HG03439 (cell line): ENCODE measurements around the gene SIL1.
A peak's percentile ranks its signal among the peaks of the same experiment; 100 is the strongest.
"Not testable (repeated sequence)": the region's sequence is repeated elsewhere in the genome, so short reads cannot be mapped to it uniquely, and the experiment has no call there.

ENCODE experiments used
- ATAC-seq: cut with Tn5 transposase; IDR thresholded peaks from one replicate; pipeline ENCODE4 v1.9.1; 2021; ENCODE audit warnings: mild to moderate bottlenecking, moderate library complexity; ENCODE audit not compliant: unreplicated experiment

Gene SIL1

GRCh38 chr5:139197710-139198669 is at the start of gene SIL1:
Gene SIL1 (minus strand): TSS chr5:139198368. CDS start chr5:139127843, 70,525 bp downstream.
- peak; percentile 95 for ATAC-seq

- no peak for ATAC-seq
Observed at GRCh38 chr5:139246394-139246793, 48.2 kb upstream of the SIL1 start.

- no peak for ATAC-seq
Observed at GRCh38 chr5:139245637-139246339, 47.6 kb upstream of the SIL1 start.

GRCh38 chr5:139243425-139243970 is 45.3 kb upstream of the SIL1 start:
- no peak for ATAC-seq

GRCh38 chr5:139241139-139241538 is 43.0 kb upstream of the SIL1 start:
- ATAC-seq: no peak

GRCh38 chr5:139236479-139236878 is 38.3 kb upstream of the SIL1 start:
- ATAC-seq: no peak

GRCh38 chr5:139232147-139232724 is 34.1 kb upstream of the SIL1 start:
- no peak for ATAC-seq

- no peak for ATAC-seq
Observed at GRCh38 chr5:139228201-139228803, 30.1 kb upstream of the SIL1 start.

- no peak for ATAC-seq
Observed at GRCh38 chr5:139226131-139226530, 28.0 kb upstream of the SIL1 start.

GRCh38 chr5:139223481-139223880 is 25.3 kb upstream of the SIL1 start:
- no peak for ATAC-seq

- no peak for ATAC-seq
Observed at GRCh38 chr5:139222346-139222745, 24.2 kb upstream of the SIL1 start.

GRCh38 chr5:139218038-139218437 is 19.9 kb upstream of the SIL1 start:
- ATAC-seq: not testable (repeated sequence)

- no peak for ATAC-seq
Observed at GRCh38 chr5:139215107-139215975, 17.2 kb upstream of the SIL1 start.

- ATAC-seq: no peak
Observed at GRCh38 chr5:139214646-139215045, 16.5 kb upstream of the SIL1 start.

- no peak for ATAC-seq
Observed at GRCh38 chr5:139212906-139213305, 14.7 kb upstream of the SIL1 start.

GRCh38 chr5:139212486-139212885 is 14.3 kb upstream of the SIL1 start:
- ATAC-seq: no peak

- ATAC-seq: no peak
Observed at GRCh38 chr5:139210585-139210984, 12.4 kb upstream of the SIL1 start.

GRCh38 chr5:139207297-139208000 is 9.3 kb upstream of the SIL1 start:
- no peak for ATAC-seq

- no peak for ATAC-seq
Observed at GRCh38 chr5:139205586-139205985, 7.4 kb upstream of the SIL1 start.
